A549 (cell line): ENCODE data around the gene PTX4. TPM values are rescaled to one million over a fixed set of nuclear protein-coding genes. Genes with fewer than 3 reads are reported as not detected.

Experiments
- ATAC-seq, 2 experiments: fragments of 200-7000 bp in 1 of 2; fragments of >200 bp in 1 of 2; cut with Nextera tagmentation in 1 of 2; cut with Tn5 transposase in 1 of 2; 3 replicates each; pipeline versions ENCODE4 v1.8.0 to v1.9.1; 2018 to 2020; ENCODE audit warnings: mild to moderate bottlenecking in 1 of 2, moderate library complexity in 1 of 2
- CTCF ChIA-PET: fragments of 300-600 bp; sonication (Branson Sonifier 250); formaldehyde crosslinking; extraction: SDS; loops from one replicate; lab custom pipeline; 2021; ENCODE audit warnings: antibody characterized with exemption, inconsistent platforms; lab: Yijun Ruan, JAX
- POLR2A ChIA-PET: fragments of 350-600 bp; formaldehyde crosslinking; extraction: SDS; loops from one replicate; lab custom pipeline; 2021; ENCODE audit warnings: antibody characterized with exemption, inconsistent platforms; lab: Yijun Ruan, JAX
- DNase-seq, 2 experiments: peaks; one replicate each; pipeline versions ENCODE4 v3.0.0 to v3.0.0-alpha.2; 2011 to 2016; ENCODE audit warnings: low read depth in 1 of 2, low spot score in 1 of 2
- FAIRE-seq: peaks from 2 replicates; lab custom pipeline; 2011; peaks lifted over from hg19 to GRCh38; lab: Jason Lieb, UNC
- H3K27ac ChIP-seq, 2 experiments: fragments of >200 bp; sonication (Bioruptor Twin); formaldehyde crosslinking; 3 replicates each; pipeline ENCODE4 v1.5.1; 2016 to 2017
- H3K4me1 ChIP-seq: fragments of >200 bp; sonication (Bioruptor Twin); formaldehyde crosslinking; 3 replicates; pipeline ENCODE4 v1.6.1; 2016
- H3K4me2 ChIP-seq: fragments of >200 bp; sonication (Bioruptor Twin); formaldehyde crosslinking; 3 replicates; pipeline ENCODE4 v1.6.1; 2016
- H3K4me3 ChIP-seq: fragments of >200 bp; sonication (Bioruptor Twin); formaldehyde crosslinking; 3 replicates; pipeline ENCODE4 v1.5.1; 2016
- H3K9me3 ChIP-seq: fragments of >200 bp; sonication (Bioruptor Twin); formaldehyde crosslinking; 3 replicates; pipeline ENCODE4 v1.6.1; 2016
- CBX2 ChIP-seq: fragments of 200-600 bp; sonication (generic); IDR thresholded peaks from 2 replicates; pipeline ENCODE4 v1.6.1; 2016; ENCODE audit warnings: low read depth, mild to moderate bottlenecking, borderline replicate concordance
- CEBPB ChIP-seq, 2 experiments: fragments of >200 bp in 1 of 2; sonication (Bioruptor Twin) in 1 of 2; formaldehyde crosslinking in 1 of 2; IDR thresholded peaks; 2 replicates each; pipeline ENCODE4 v1.6.1; 2012 to 2016
- EHMT2 ChIP-seq: fragments of 200-600 bp; sonication (generic); IDR thresholded peaks from 2 replicates; pipeline ENCODE4 v1.6.1; 2016; ENCODE audit warnings: antibody characterized with exemption, low read depth, mild to moderate bottlenecking, moderate library complexity
- EP300 ChIP-seq, 2 experiments: fragments of >200 bp; sonication (Bioruptor Twin); formaldehyde crosslinking; IDR thresholded peaks; 2 replicates in 1 of 2; 3 replicates in 1 of 2; pipeline ENCODE4 v1.6.1; 2016 to 2017
- ESRRA ChIP-seq: fragments of 150-350 bp; IDR thresholded peaks from 2 replicates; pipeline ENCODE4 v1.6.1; 2014; ENCODE audit warnings: mild to moderate bottlenecking, low read length, borderline replicate concordance
- FOSB ChIP-seq: fragments of 250-450 bp; sonication (Bioruptor Pico); IDR thresholded peaks from 2 replicates; pipeline ENCODE4 v1.5.0; 2020; ENCODE audit warnings: mild to moderate bottlenecking, moderate library complexity
- GATA3 ChIP-seq: IDR thresholded peaks from 2 replicates; pipeline ENCODE4 v1.6.1; 2012; ENCODE audit warnings: borderline replicate concordance
- HDAC2 ChIP-seq: fragments of 200-600 bp; sonication (generic); IDR thresholded peaks from 2 replicates; pipeline ENCODE4 v1.6.1; 2016
- HEYL ChIP-seq: fragments of 250-450 bp; sonication (Bioruptor Pico); IDR thresholded peaks from 2 replicates; pipeline ENCODE4 v1.8.0; 2021; ENCODE audit warnings: mild to moderate bottlenecking, moderate library complexity
- HOXB5 ChIP-seq: fragments of 250-450 bp; sonication (Bioruptor Pico); IDR thresholded peaks from 2 replicates; pipeline ENCODE4 v1.5.0; 2020; ENCODE audit warnings: mild to moderate bottlenecking, moderate library complexity
- JUN ChIP-seq, 2 experiments: fragments of >200 bp; sonication (Bioruptor Twin); formaldehyde crosslinking; IDR thresholded peaks; 2 replicates in 1 of 2; 3 replicates in 1 of 2; pipeline ENCODE4 v1.6.1; 2016 to 2017
- MAZ ChIP-seq: fragments of 150-350 bp; IDR thresholded peaks from 2 replicates; pipeline ENCODE4 v1.6.1; 2014; ENCODE audit warnings: antibody characterized with exemption, low read depth, low read length, borderline replicate concordance
- NR3C1 ChIP-seq: fragments of >200 bp; sonication (Bioruptor Twin); formaldehyde crosslinking; IDR thresholded peaks from 3 replicates; pipeline ENCODE4 v1.6.1; 2017
- RAD21 ChIP-seq, 2 experiments: fragments of >200 bp in 1 of 2; sonication (Bioruptor Twin) in 1 of 2; formaldehyde crosslinking in 1 of 2; IDR thresholded peaks in 1 of 2; conservative IDR thresholded peaks in 1 of 2; 2 replicates in 1 of 2; 3 replicates in 1 of 2; pipeline ENCODE4 v1.6.1; 2012 to 2018; ENCODE audit warnings: inconsistent platforms in 1 of 2
- RARB ChIP-seq: fragments of 250-450 bp; sonication (Bioruptor Pico); IDR thresholded peaks from 2 replicates; pipeline ENCODE4 v1.8.0; 2021; ENCODE audit warnings: mild to moderate bottlenecking, moderate library complexity
- RNF2 ChIP-seq: fragments of 200-600 bp; sonication (generic); IDR thresholded peaks from 2 replicates; pipeline ENCODE4 v1.6.1; 2016; ENCODE audit warnings: low read depth, mild to moderate bottlenecking, antibody characterized with exemption, moderate library complexity, borderline replicate concordance
- ZC3H11A ChIP-seq: fragments of 450-650 bp; IDR thresholded peaks from 2 replicates; pipeline ENCODE4 v1.6.1; 2014; ENCODE audit warnings: antibody characterized with exemption, mild to moderate bottlenecking
- ZNF302 ChIP-seq: fragments of 250-450 bp; sonication (Bioruptor Pico); IDR thresholded peaks from 2 replicates; pipeline ENCODE4 v1.9.0; 2021; ENCODE audit warnings: inconsistent platforms, mild to moderate bottlenecking, moderate library complexity
- ZSCAN20 ChIP-seq: fragments of 250-450 bp; sonication (Bioruptor Pico); IDR thresholded peaks from 2 replicates; pipeline ENCODE4 v1.8.0; 2022; ENCODE audit warnings: mild to moderate bottlenecking, moderate library complexity
- WGBS: methylation state at CpG from one replicate; pipeline ENCODE4 v1.1.6; 2017; ENCODE audit errors: missing lambda C conversion rate; 5-methylcytosine and 5-hydroxymethylcytosine counted together
- polyA plus RNA-seq, 4 experiments: library from polyadenylated mRNA; depleted of rRNA in 3 of 4; stranded (reverse); fragments of >200 nt; fragmentation: RNase III in 1 of 4; extraction: RNeasy Plus Mini Kit Qiagen cat#74134 plus additional on column Dnase treatment in 1 of 4; gene quantifications; 2 replicates in 3 of 4; 3 replicates in 1 of 4; pipeline ENCODE4 v1.2.3, GENCODE V29; 2011 to 2017
- TF ChIP-seq, protein P1 (sequence below): fragments of 250-450 bp; sonication (Bioruptor Pico); IDR thresholded peaks from 2 replicates; pipeline ENCODE4 v1.5.0; 2021; ENCODE audit warnings: mild to moderate bottlenecking, moderate library complexity, borderline replicate concordance
- TF ChIP-seq, protein P2 (sequence below): fragments of 200-600 bp; sonication (generic); IDR thresholded peaks from 2 replicates; pipeline ENCODE4 v1.6.1; 2016; ENCODE audit warnings: antibody characterized with exemption, mild to moderate bottlenecking, moderate library complexity
- TF ChIP-seq, protein P3 (sequence below): IDR thresholded peaks from 2 replicates; pipeline ENCODE4 v1.6.1; 2012
- TF ChIP-seq, protein P4 (sequence below): fragments of >200 bp; sonication (Bioruptor Twin); formaldehyde crosslinking; IDR thresholded peaks from 2 replicates; pipeline ENCODE4 v1.6.1; 2016
- TF ChIP-seq, protein P5 (sequence below): fragments of 250-450 bp; sonication (Bioruptor Pico); IDR thresholded peaks from 2 replicates; pipeline ENCODE4 v1.5.0; 2020; ENCODE audit warnings: low read depth, mild to moderate bottlenecking, moderate library complexity

The PTX4 gene
- polyA plus RNA-seq, 2 of the 4 experiments (the other 2 are of a cell fraction): not detected

DNA sequence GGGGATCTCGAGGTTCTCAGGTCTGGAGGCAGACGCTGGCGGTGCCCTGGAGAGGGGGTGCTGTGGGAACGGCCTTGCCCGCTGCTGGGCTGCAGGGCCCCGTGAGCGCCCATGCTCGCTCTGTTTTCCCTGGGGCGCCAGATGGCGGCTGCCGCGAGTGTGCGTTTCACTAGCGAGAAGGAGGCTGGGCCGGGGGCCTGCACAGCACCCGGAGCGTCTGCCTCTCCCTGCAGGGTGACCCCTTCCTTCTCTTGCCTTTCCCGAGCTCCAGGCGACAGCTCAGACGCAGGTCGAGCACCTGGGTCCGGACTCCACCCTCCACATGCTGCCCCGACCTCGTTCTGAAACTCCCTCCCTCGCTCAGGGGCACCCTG is 7.1 kb upstream of the PTX4 start:
- no peaks in the 10 kb centered on the region for H3K9me3 ChIP-seq
- no peak for DNase-seq
- no peak overlapping the region for H3K27ac ChIP-seq
- POLR2A ChIA-PET: no interaction called here
- H3K4me1 ChIP-seq: peaks cover 15% of the 10 kb centered on the region
- no peak for FAIRE-seq
- CTCF ChIA-PET: interaction anchor here (1.5 kb wide), 1 partner anchor 269 kb away, joined by 3 read pairs; no protein-coding TSS in a partner anchor
- 95% methylated on average over 4 of the region's 25 CpGs for WGBS
- no peak overlapping the region for H3K4me3 ChIP-seq
- H3K4me2 ChIP-seq: no peak overlapping the region
- ATAC-seq: no peak
- TF ChIP-seq NR3C1 (no peak), HDAC2 (no peak), ZSCAN20 (CRISPR knock-in tag) (no peak), HEYL (CRISPR knock-in tag) (no peak)

DNA sequence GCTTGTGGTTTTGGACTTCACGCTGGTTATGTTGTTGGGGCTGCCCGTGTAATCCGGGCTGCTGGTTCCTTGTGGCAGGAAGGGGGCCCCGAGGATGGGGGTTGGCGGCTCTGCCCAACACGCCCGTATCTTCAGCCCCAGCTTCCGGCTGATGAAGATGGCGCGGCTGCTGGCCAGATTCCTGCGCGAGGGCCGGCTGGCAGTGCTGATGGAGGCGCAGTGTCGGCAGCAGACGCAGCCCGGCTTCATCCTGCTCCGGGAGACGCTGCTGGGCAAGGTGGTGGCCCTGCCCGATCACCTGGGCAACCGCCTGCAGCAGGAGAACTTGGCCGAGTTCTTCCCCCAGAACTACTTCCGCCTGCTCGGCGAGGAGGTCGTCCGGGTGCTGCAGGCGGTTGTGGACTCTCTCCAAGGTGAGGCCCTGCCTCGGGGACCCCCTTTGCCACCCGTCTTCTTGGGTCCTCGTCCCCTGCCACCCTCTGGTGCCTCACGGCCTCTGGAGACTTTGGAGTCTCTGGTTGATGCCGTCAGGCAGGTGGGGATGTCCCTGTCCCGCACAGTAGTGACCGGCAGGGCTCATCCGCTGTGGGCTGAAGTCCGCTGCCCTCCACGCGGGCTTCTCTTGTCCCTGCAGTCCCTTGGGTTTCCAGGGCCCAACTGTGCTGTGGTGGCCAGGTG is 6.6 kb upstream of the PTX4 start:
- no peak for DNase-seq
- Histone ChIP-seq H3K4me1 (peaks cover 15% of the 10 kb centered on the region), H3K27ac (no peak overlapping the region), H3K4me2 (no peak overlapping the region), H3K9me3 (no peaks in the 10 kb centered on the region), H3K4me3 (no peak overlapping the region)
- ChIA-PET POLR2A (no interaction called here), CTCF (interaction anchor here (1.4 to 1.5 kb wide), 2 partner anchors 9 to 269 kb away, joined by 3 read pairs; no protein-coding TSS in a partner anchor)
- no peak for TF ChIP-seq MAZ
- no peak for TF ChIP-seq CEBPB (IDR thresholded peaks at IDR 0.05)
- no peak for FAIRE-seq
- ATAC-seq: no peak
- 97% methylated on average over 28 of the region's 39 CpGs for WGBS

DNA sequence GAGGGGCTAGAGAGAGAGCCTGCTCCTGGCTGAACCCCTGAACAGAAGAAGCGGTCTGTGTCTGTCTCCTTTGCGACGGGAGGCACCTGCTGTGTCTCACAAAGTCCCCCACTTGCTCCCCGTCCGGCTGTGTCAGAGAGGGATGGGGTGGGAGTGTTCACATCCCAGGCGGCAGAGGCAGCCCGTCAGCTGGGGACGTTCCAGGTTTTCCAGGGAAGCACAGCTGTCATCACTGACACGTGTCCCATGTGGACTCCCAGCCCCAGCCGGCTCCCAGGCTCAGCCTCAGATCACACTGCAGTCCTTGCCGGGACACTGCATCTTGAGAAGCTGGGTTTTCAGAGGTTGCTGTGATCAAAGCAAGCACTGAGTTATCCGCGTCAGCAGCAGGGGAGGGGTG is 6.0 kb upstream of the PTX4 start:
- Histone ChIP-seq H3K9me3 (no peaks in the 10 kb centered on the region), H3K4me2 (peak overlapping the region; percentile 91), H3K4me3 (peak overlapping the region; percentile 84; the same call in 1 of the 3 replicates), H3K4me1 (peaks cover 15% of the 10 kb centered on the region), H3K27ac (no peak overlapping the region; a peak in 1 of 6 replicates)
- POLR2A ChIA-PET: interaction anchor here (1.0 kb wide), 1 partner anchor 211 kb away, joined by 3 read pairs; the partner anchor contains the start of gene MAPK8IP3
- CTCF ChIA-PET: interaction anchor here (1.1 to 1.5 kb wide), 3 partner anchors 9 to 270 kb away, joined by 3 read pairs; no protein-coding TSS in a partner anchor
- 95% methylated on average over 10 of the region's 13 CpGs for WGBS
- DNase-seq: no peak
- TF ChIP-seq, protein P1, sequence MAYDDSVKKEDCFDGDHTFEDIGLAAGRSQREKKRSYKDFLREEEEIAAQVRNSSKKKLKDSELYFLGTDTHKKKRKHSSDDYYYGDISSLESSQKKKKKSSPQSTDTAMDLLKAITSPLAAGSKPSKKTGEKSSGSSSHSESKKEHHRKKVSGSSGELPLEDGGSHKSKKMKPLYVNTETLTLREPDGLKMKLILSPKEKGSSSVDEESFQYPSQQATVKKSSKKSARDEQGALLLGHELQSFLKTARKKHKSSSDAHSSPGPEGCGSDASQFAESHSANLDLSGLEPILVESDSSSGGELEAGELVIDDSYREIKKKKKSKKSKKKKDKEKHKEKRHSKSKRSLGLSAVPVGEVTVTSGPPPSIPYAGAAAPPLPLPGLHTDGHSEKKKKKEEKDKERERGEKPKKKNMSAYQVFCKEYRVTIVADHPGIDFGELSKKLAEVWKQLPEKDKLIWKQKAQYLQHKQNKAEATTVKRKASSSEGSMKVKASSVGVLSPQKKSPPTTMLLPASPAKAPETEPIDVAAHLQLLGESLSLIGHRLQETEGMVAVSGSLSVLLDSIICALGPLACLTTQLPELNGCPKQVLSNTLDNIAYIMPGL (CRISPR knock-in tag): no peak
- TF ChIP-seq, protein P2, sequence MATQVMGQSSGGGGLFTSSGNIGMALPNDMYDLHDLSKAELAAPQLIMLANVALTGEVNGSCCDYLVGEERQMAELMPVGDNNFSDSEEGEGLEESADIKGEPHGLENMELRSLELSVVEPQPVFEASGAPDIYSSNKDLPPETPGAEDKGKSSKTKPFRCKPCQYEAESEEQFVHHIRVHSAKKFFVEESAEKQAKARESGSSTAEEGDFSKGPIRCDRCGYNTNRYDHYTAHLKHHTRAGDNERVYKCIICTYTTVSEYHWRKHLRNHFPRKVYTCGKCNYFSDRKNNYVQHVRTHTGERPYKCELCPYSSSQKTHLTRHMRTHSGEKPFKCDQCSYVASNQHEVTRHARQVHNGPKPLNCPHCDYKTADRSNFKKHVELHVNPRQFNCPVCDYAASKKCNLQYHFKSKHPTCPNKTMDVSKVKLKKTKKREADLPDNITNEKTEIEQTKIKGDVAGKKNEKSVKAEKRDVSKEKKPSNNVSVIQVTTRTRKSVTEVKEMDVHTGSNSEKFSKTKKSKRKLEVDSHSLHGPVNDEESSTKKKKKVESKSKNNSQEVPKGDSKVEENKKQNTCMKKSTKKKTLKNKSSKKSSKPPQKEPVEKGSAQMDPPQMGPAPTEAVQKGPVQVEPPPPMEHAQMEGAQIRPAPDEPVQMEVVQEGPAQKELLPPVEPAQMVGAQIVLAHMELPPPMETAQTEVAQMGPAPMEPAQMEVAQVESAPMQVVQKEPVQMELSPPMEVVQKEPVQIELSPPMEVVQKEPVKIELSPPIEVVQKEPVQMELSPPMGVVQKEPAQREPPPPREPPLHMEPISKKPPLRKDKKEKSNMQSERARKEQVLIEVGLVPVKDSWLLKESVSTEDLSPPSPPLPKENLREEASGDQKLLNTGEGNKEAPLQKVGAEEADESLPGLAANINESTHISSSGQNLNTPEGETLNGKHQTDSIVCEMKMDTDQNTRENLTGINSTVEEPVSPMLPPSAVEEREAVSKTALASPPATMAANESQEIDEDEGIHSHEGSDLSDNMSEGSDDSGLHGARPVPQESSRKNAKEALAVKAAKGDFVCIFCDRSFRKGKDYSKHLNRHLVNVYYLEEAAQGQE: no peak
- no peak for TF ChIP-seq ZC3H11A
- TF ChIP-seq CBX2: no peak
- no peak for TF ChIP-seq ESRRA
- TF ChIP-seq RARB (CRISPR knock-in tag): no peak
- TF ChIP-seq EHMT2: no peak
- TF ChIP-seq, protein P3, sequence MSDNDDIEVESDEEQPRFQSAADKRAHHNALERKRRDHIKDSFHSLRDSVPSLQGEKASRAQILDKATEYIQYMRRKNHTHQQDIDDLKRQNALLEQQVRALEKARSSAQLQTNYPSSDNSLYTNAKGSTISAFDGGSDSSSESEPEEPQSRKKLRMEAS: no peak
- no peak for TF ChIP-seq HEYL (CRISPR knock-in tag)
- no peak for TF ChIP-seq ZNF302
- no peak for TF ChIP-seq FOSB (CRISPR knock-in tag)
- TF ChIP-seq JUN (IDR thresholded peaks at IDR 0.05): no peak
- no peak for TF ChIP-seq HOXB5
- TF ChIP-seq, protein P4, sequence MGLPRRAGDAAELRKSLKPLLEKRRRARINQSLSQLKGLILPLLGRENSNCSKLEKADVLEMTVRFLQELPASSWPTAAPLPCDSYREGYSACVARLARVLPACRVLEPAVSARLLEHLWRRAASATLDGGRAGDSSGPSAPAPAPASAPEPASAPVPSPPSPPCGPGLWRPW: no peak
- TF ChIP-seq, protein P5, sequence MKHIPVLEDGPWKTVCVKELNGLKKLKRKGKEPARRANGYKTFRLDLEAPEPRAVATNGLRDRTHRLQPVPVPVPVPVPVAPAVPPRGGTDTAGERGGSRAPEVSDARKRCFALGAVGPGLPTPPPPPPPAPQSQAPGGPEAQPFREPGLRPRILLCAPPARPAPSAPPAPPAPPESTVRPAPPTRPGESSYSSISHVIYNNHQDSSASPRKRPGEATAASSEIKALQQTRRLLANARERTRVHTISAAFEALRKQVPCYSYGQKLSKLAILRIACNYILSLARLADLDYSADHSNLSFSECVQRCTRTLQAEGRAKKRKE (CRISPR knock-in tag): no peak
- TF ChIP-seq GATA3: no peak
- no peak for TF ChIP-seq RAD21 (conservative IDR thresholded peaks at IDR 0.05 in 1 of 2, IDR thresholded peaks at IDR 0.05 in 1 of 2)
- no peak for TF ChIP-seq EP300 (IDR thresholded peaks at IDR 0.05)
- TF ChIP-seq RNF2: no peak
- ATAC-seq: no peak
- no peak for FAIRE-seq
